GM18499 (cell line): ENCODE data around the gene TIMM23.
A peak's percentile ranks its signal among the peaks of the same experiment; 100 is the strongest.
"Not testable (repeated sequence)": the region's sequence is repeated elsewhere in the genome, so short reads cannot be mapped to it uniquely, and the experiment has no call there.

Source experiments
- ATAC-seq: cut with Tn5 transposase; IDR thresholded peaks from one replicate; pipeline ENCODE4 v1.9.1; 2021; ENCODE audit warnings: moderate number of reproducible peaks; ENCODE audit not compliant: insufficient read depth, unreplicated experiment

TIMM23 gene, protein sequence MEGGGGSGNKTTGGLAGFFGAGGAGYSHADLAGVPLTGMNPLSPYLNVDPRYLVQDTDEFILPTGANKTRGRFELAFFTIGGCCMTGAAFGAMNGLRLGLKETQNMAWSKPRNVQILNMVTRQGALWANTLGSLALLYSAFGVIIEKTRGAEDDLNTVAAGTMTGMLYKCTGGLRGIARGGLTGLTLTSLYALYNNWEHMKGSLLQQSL

GRCh38 chr10:45972106-45972812 lies at the start of gene TIMM23:
TSS of gene TIMM23 (plus strand) at chr10:45972489. CDS start at chr10:45972625, 136 bp downstream.
- ATAC-seq = peak; percentile 43

- ATAC-seq = not testable (repeated sequence)
Measured at GRCh38 chr10:45926790-45927189, 45.5 kb upstream of the TIMM23 start.

DNA sequence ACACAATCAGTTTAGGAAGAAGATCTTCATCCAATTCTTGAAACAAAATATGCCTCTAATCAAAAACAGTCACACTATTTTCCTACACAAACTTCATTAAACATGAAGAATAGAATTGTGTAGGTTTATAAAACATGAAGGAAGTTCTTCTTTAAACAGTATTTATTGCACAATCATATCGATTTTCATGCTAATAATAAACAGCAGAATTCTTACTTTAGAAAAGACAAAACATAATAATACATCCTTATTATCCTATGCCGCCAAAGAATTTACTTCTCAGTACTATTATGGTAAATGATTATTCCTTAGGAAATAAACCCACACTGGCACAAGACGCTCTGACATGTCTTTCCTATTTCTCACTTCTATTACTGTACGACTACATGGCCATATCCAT lies 41.0 kb upstream of the TIMM23 start:
- not testable (repeated sequence) for ATAC-seq

DNA sequence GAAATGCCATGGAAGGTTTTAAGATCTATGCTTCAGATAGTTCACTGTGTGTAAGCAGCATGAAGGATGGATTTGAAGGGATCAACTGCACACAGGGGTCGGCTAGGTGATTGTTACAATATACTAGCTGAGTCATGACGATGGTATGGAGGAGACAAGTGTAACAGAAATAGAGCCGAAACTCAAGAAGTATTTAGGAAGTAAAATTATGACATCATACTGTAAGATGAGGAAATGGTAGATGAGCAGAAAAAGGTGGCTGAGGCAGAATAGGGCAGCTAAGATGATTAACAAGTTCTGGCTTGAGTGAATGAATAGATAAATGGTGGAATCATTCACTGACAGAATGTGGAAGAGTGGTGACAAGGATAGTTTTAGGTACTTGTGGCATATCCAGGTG lies 37.5 kb upstream of the TIMM23 start:
- ATAC-seq = not testable (repeated sequence)

GRCh38 chr10:45939176-45939697 lies 33.1 kb upstream of the TIMM23 start:
- ATAC-seq = not testable (repeated sequence)

GRCh38 chr10:45941196-45941595 lies 31.1 kb upstream of the TIMM23 start:
- not testable (repeated sequence) for ATAC-seq

DNA sequence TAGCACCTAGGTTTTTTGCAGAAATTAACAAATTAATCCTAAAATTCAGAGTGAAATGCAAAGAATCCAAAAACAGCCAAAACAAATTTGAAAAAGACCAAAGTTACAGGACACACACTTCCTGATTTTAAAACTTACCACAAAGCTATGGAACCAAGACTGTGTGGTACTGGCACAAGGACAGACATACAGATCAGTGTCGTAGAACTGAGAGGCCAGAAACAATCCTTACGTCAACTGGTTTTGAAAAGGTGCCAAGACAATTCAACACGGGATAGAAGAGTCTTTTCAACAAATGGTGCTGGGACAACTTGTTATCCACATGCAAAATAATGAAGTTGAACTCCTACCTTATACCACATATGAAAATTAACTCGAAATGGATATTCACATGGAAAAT lies 26.8 kb upstream of the TIMM23 start:
- not testable (repeated sequence) for ATAC-seq

DNA sequence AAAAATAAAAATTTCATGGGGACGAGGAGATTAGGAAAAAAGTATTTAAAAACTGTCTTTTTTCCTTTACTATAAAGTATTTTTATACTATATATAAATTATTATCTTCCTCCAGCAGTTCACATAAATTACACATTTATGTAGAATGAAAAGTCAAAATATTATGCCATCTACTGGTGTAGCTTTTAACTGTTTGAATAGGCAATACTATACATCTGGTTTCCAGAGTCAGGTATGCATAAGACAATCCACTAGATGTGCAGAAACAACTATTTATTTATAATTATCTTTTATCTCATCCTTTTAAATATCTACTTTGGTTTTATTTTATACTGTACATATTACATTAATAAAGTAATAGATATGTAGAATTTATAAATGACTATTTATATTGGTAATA lies 24.9 kb upstream of the TIMM23 start:
- ATAC-seq = not testable (repeated sequence)

DNA sequence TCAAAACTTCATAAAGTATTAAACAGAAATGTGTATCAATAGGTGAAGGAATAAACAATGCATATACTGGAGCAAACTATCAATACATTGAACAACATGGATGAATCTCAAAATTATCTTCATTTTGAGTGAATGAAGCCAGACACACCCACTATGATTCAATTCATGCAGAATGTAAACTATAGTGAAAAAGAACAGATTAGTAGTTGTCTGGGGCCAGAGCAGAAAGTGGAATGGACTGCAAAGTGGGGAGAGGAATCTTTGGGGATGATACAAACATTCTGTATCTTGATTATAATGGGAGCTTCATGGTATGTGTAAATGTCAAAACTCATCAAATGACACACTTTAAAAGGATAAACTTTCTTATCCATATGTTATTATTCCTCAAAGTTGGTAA lies 23.5 kb upstream of the TIMM23 start:
- ATAC-seq = not testable (repeated sequence)

- not testable (repeated sequence) for ATAC-seq
Measured at GRCh38 chr10:45954367-45954766, 17.9 kb upstream of the TIMM23 start.

DNA sequence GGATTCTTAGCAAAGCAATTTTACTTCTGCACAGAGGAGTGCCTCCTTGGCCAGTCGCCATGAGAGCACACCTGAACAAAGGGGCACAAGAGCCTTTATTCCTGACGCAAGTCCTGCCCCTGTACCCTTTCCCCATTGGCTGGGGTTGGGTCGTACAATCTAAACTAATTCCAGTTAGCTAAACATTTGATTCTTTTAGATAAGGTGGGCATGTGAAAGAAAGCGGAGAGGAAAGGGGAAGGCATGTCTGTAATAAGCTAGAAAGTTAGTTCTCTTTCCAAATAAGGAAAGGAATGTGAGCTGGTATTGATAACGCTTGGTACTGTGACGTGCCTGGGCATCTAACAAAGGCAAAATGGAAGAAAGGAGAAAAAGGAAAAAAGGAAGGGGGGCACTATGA lies 15.7 kb upstream of the TIMM23 start:
- ATAC-seq = not testable (repeated sequence)

- ATAC-seq = not testable (repeated sequence)
Measured at GRCh38 chr10:45957928-45958327, 14.4 kb upstream of the TIMM23 start.

GRCh38 chr10:45962686-45963452 lies 9.4 kb upstream of the TIMM23 start:
- not testable (repeated sequence) for ATAC-seq

DNA sequence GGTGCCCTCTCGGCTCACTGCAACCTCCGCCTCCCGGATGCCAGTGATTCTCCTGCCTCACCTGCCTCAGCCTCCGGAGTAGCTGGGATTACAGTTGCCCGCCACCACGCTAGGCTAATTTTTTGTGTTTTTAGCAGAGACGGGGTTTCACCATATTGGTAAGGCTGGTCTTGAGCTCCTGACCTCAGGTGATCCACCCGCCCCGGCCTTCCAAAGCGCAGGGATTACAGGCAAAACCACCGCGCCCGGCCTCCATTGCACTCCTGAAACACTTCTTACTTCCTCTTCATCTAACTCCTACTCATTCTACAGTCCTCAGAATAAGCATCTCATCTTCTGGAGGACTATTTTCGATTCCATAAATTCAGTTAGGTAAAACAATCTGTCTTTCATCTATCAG lies 1.3 kb upstream of the TIMM23 start:
- ATAC-seq = not testable (repeated sequence)

DNA sequence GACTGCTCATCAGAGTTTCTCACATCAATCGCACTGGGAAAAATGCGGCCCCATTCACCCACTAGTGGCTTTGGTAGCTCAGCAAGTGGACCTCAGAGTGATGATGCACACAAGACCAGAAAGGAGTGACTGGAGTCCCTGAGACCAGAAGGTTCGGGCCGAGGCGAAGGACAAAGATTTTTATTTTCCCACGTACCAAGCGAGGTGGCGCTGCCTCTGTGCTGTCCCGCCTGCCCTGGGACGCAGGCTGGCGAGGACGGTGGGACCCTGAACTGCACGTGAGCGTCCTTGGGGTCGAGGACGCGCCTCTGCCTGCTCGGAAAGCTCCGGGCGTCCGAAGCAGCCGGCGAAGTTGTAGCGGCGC lies 565 bp upstream of the TIMM23 start:
- ATAC-seq = peak; percentile 14

GRCh38 chr10:45972813-45973169 lies 502 bp downstream of the TIMM23 start:
- ATAC-seq = not testable (repeated sequence)

- not testable (repeated sequence) for ATAC-seq
Measured at GRCh38 chr10:45974041-45974440, 1.8 kb downstream of the TIMM23 start.

DNA sequence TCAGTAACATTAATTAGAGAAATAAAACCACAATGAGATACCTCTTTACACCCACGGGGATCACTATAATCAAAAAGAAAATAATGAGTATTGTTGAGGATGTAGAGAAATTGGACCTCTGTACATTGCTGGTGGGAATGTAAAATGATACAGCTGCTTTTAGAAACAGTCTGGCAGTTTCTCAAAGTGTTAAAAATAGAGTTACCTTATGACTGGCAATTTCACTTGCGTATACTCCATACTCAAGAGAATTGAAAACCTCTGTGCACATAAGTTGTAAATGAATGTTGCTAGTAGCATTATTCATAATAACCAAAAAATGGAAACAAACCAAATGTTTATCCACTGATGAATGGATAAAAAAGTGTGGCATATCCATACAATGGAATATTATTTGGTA lies 6.3 kb downstream of the TIMM23 start:
- ATAC-seq = peak; percentile 65

- ATAC-seq = not testable (repeated sequence)
Measured at GRCh38 chr10:45981367-45981766, 9.1 kb downstream of the TIMM23 start.

GRCh38 chr10:45983538-45984186 lies 11.4 kb downstream of the TIMM23 start:
- ATAC-seq = not testable (repeated sequence)
